GM19043 (cell line): ENCODE data around the gene FBLN1.
"Not testable (repeated sequence)": the region's sequence is repeated elsewhere in the genome, so short reads cannot be mapped to it uniquely, and the experiment has no call there.

Experiments
- ATAC-seq: cut with Tn5 transposase; IDR thresholded peaks from one replicate; pipeline ENCODE4 v1.9.1; 2021; ENCODE audit warnings: low read depth; ENCODE audit not compliant: unreplicated experiment

FBLN1 gene

GRCh38 chr22:45580726-45581381, 78.2 kb downstream of the FBLN1 start:
- no peak for ATAC-seq

- no peak for ATAC-seq
Measured at GRCh38 chr22:45581549-45582080, 78.9 kb downstream of the FBLN1 start.

- ATAC-seq = no peak
Measured at GRCh38 chr22:45582236-45582954, 79.7 kb downstream of the FBLN1 start.

DNA sequence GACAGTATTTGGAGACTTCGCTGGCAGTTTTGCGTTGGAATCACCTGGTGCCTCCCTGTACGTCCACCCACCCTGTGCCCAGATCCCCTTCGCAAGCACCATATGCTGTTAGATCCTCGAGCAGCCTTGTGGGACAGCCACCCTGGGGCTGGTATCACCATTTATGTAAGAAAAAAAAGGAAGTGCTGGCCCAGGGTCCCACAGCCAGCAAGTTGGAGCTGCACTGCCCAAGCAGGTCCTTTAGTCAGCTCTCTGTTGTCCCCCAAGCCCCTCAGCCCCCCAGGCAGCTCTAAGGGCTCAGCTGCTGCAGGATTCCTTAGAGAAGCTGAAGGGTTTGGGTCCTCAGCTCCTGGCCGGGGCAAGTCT, 80.3 kb downstream of the FBLN1 start:
- ATAC-seq = no peak

DNA sequence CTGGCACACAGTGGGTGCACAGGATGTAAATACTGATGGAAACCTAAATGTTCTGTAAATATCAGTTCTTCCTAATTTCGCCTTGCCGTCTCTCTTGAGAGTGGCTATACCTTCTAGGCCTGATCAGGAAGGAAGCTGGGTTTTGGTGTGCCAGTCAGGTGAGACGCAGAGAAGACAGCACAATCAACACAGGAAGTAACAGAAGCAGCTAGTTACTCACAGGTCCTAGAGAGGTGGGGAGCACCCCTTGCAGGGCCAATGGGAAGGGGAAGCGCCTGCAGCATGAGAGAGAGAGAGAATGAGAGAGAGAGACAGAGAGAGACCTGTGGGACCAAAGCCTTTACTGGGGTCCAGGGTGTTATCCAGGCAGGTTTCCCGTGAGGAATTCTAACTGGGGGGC, 80.8 kb downstream of the FBLN1 start:
- ATAC-seq = no peak

- no peak for ATAC-seq
Measured at GRCh38 chr22:45584121-45584570, 81.5 kb downstream of the FBLN1 start.

DNA sequence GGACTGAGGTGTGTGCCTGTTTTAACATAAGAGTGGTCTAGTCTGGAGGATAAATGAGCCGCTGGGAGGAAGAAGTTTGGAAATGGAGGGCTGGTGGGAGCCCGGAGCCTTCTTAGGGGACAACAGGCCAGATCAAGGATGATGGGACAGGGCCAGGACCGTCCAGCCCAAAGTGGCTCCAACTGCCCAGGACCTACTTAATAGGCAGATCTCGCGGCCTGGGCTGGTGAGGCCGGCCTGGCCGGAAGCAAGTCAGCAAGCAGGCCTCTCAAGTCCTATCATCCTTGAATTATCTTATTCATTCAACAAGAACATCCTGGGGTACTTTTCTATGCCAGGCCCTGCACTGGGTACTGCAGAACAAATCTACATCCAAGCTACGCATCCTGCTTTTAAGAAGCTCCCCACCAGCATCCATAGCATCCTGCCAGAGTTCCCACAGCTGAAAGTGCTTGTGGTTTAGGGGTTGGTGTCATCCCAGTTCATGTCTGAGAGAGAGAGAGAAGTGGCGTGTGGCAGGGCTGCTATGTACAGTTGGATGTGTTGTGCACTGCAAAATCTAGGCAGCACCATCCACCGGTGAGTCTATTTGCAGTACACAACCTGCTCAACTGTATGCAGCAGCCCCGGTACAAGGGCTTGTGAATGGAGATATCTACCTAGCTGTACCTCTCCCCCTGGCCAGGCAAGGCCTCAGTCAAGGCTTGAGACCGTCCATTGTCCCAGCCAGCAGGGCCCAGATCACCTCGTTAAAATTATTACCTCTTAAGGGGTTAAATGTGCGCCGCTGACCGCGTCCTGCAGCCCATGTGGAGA, 82.1 kb downstream of the FBLN1 start:
- no peak for ATAC-seq

DNA sequence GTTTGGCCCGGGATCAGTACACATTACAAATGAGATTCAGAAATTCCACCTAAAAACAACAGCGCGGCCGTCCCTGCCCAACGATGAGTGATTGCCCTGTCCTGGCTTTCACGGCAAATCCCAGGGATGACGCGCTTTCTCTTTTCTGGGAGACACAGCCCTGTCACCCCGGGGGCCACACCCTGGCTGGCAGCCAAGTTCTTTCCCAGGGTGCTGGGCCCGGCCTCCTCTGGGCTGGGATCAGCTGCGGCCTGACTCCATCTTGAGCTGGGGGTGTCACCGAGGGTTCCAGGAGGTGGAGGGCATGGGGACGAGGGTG, 82.7 kb downstream of the FBLN1 start:
- ATAC-seq = no peak

DNA sequence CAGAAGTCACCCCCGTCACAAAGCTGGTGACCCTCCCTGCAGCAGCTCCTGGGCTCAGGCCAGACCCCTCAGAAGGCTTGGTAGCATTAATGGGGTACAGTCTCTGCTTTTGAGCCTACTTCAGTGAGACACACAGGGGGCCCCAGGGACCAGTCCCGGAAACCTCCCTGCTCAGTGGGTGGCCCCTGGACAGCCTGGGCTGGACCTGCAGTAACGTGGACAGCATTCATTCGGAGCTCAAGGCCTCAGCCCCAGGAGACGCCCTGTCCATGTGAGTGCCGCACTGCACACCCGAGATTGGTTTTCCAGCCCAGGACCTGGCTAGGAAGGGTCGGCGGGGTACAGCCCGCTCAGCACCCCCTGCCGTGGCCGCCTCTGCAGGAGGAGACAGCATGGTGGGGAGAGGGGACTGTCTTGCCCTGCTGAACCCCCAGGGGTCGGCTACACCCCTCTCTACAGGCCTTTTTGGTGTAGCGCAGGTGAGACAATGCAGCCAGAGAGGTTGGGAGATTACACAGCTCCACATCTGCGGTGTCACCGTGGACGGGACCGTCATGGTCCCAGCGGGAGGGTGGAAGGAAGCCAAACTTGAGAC, 83.4 kb downstream of the FBLN1 start:
- ATAC-seq = no peak

DNA sequence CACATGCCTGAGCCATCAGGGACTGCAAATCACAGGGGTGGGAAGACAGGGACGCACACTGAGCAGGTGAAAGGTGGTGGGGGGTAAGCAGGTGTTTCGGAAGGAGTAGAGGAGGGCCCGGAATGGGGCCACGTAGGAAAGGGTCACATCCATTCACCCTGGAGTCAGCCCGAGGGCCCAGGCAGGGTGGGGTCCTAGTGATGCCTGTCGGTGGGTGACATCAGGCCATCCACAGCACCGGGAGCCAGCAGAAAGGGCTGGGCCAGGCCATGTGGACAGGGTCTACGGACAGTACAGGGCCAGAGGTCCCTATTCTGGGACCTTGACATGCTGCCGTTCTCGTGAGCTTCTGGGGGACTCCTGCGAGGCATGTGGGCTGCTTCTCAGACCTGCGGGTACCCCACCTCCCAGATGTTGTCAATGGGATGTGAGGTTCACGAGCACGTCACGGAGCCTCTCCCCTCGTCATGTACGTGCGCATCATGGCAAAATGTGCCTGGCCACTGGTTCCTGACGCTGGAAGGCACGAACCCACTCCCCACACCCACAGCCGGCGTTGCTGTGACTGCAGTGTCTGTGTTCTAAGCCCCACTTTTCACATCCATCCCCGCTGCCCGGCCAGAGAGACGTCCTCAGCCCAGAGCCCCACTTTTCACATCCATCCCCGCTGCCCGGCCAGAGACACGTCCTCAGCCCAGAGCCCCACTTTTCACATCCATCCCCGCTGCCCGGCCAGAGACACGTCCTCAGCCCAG, 84.1 kb downstream of the FBLN1 start:
- ATAC-seq = no peak

- no peak for ATAC-seq
Measured at GRCh38 chr22:45587638-45588505, 85.2 kb downstream of the FBLN1 start.

GRCh38 chr22:45589556-45589955, 86.9 kb downstream of the FBLN1 start:
- ATAC-seq = no peak

- no peak for ATAC-seq
Measured at GRCh38 chr22:45590262-45590661, 87.6 kb downstream of the FBLN1 start.

DNA sequence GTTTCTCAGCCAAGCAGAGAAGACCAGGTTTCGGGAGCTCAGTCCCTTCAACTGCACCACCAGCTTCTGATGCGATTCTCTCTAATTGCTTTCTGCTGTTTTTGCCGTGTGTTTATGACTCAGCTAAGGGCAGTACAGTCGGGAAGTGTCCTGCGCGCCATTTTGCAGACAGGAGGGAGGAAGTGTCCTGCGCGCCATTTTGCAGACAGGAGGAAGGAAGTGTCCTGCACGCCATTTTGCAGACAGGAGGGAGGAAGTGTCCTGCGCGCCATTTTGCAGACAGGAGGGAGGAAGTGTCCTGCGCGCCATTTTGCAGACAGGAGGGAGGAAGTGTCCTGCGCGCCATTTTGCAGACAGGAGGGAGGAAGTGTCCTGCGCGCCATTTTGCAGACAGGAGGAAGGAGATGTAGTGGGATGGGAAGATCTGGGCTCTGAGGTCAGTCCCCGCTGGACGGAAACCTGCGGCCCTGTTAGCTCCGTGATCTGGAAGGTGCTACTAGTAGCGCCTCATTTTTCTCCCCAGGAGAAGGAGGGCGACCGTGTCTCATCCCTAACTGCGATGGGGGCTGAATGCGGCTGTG, 89.0 kb downstream of the FBLN1 start:
- not testable (repeated sequence) for ATAC-seq

DNA sequence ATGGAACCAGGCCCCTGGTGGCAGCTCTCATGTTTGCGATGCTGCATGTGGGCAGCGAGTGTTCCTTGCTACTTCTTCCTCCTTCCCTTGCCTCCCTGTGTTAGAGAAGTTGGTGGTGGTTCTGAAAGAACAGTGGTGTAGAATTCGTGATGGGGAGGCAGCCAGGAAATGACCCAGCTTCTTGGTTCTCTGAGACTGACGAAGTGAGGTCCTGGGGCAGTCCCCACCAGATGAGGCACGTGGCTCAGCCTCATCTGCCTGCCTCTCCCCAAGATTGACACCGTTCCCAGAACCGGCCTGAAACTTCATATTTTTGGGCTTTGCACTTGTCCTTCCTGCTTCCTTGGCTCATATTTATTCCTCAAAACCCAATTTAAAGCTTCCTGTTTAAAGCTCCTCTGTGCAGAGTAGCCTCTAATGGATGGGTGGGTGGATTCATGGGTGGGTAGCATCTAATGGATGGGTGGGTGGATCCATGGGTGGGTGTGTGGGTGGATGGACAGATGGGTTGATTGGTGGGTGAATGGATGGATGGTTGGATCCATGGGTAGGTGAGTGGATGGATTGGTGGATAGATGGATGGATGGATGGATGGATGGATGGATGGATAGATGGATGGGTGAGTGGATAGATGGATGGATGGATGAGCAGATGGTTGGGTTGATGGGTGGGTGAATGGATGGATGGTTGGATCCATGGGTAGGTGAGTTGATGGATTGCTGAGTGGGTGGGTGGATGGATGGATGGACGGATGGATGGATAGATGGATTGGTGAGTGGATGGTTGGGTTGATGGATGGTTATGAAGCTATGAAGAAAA, 91.6 kb downstream of the FBLN1 start:
- ATAC-seq = no peak

DNA sequence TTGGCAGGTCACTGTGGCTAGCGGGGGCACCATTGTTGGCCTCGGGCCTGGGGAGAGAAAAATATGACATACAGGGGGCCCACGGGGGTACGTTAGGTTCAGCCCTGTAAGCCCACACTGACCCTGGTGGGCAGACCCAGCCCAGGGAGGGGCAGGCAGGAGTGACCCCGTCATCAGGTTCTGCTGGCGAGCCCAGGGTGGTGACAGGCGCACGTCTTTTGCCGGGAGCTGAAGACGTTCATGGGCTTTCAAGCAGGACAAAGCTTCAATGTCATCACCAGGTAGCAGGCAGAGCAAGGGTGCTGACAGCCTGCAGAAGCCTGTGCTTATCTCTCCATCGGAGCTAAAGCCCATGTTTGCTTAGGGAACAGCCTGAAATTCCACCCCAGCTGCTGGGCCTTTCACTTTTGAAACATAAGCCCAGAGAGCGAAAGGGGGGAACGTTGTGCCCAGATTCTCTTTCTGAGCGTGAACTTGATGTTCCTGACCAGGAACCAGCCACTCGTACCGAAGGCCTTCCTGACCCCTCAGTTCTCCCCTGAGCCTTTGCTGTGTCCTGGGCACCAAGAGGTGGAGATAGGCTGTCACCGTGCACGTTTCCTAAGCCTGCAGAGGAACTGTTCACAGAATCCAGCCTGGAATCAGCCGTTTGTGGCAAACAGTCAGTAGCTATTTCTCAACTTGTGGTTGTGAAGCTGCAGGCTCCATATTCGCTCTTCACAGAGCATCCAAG, 94.9 kb downstream of the FBLN1 start:
- no peak for ATAC-seq

DNA sequence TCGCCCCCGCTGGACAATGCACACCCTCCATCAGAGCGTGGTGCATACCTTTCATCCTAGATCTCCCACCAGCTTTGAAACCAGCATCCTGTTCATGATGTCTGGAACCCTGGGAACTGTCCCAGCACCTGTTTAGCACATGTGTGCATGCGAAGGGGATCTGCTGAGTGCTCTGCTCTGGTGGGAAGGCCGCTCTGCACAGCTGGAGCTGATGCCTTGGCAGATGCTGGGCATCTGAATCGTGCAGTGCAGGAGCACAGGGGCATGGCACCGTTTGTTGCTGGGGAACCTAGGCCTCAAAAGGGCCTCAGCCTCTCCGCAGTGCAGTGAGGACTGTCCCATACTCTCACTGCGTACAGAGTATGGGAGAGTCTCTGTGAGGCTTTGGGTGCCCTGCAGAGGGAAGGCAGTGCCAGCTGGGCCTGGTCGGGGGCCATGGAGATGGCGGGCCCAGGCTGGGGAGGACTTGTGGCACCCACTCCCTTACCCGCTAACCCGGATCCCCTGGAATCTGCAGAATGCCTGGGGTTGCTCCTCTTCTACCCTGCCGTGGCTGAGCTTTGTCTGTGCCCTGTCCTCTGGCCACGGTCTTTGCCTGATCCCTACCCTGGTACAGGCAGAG, 96.0 kb downstream of the FBLN1 start:
- no peak for ATAC-seq
